K562 (cell line): Measurements from ENCODE around the gene DYNC1I1. TPM values are rescaled to one million over a fixed set of nuclear protein-coding genes. Genes with fewer than 3 reads are reported as not detected.

Experiments used
- ATAC-seq: fragments of 200-7000 bp; cut with Tn5 transposase; 3 replicates; pipeline ENCODE4 v1.9.1; 2020; ENCODE audit warnings: moderate library complexity
- BruUV-seq: library from RNA; stranded (reverse); fragments of 400-500 nt; replicated peaks from 2 replicates; lab custom pipeline; 2021; lab: Mats Ljungman, UMichigan
- CTCF ChIA-PET: fragments of 300-600 bp; formaldehyde crosslinking; extraction: SDS; loops from one replicate; lab custom pipeline; 2021; ENCODE audit warnings: low intra/inter-chr PET ratio; lab: Yijun Ruan, JAX
- POLR2A ChIA-PET: fragments of 300-600, 350-650 bp; sonication (Branson Sonifier 250); formaldehyde crosslinking; extraction: SDS; loops from one replicate; lab custom pipeline; 2021; ENCODE audit warnings: antibody characterized with exemption, inconsistent platforms; lab: Yijun Ruan, JAX
- DNase-seq, 4 experiments: peaks; one replicate each; pipeline versions ENCODE4 v3.0.0 to v3.0.0-alpha.2; 2011 to 2018; ENCODE audit warnings: low spot score in 3 of 4, mixed read lengths in 3 of 4; ENCODE audit errors: extremely low read depth in 1 of 4
- FAIRE-seq: peaks from 2 replicates; lab custom pipeline; 2011; peaks lifted over from hg19 to GRCh38; lab: Jason Lieb, UNC
- H2AFZ ChIP-seq: 2 replicates; pipeline ENCODE4 v1.6.0; 2011; ENCODE audit warnings: low read depth, low read length, control low read depth, inconsistent platforms
- H3K27ac ChIP-seq: fragments of 200-600 bp; 3 replicates; pipeline ENCODE4 v1.8.0; 2011; ENCODE audit warnings: low read depth, mild to moderate bottlenecking, control low read depth, inconsistent platforms, low read length, moderate library complexity, mixed read lengths; ENCODE audit errors: extremely low read depth
- H3K27me3 ChIP-seq, 2 experiments: fragments of 300-600 bp in 1 of 2; 2 replicates in 1 of 2; 3 replicates in 1 of 2; pipeline versions ENCODE4 v1.6.0 to v1.8.0; 2011; ENCODE audit warnings: inconsistent platforms in 2 of 2, low read length in 2 of 2, mild to moderate bottlenecking in 1 of 2, mixed read lengths in 1 of 2, moderate library complexity in 1 of 2; ENCODE audit not compliant: control insufficient read depth in 2 of 2, insufficient read depth in 2 of 2
- H3K36me3 ChIP-seq: fragments of 300-600 bp; 3 replicates; pipeline ENCODE4 v1.8.0; 2011; ENCODE audit warnings: mild to moderate bottlenecking, low read length, inconsistent platforms; ENCODE audit not compliant: control insufficient read depth, insufficient read depth
- H3K4me1 ChIP-seq, 2 experiments: fragments of 200-600 bp in 1 of 2; replicated peaks in 1 of 2; 2 replicates in 1 of 2; 3 replicates in 1 of 2; pipeline versions ENCODE4 v1.5.1 to v1.8.0; 2011; ENCODE audit warnings: inconsistent platforms in 2 of 2, low read length in 2 of 2, mild to moderate bottlenecking in 1 of 2, mixed read lengths in 1 of 2, moderate library complexity in 1 of 2; ENCODE audit not compliant: control insufficient read depth in 2 of 2, insufficient read depth in 2 of 2
- H3K4me2 ChIP-seq: 2 replicates; pipeline ENCODE4 v1.6.1; 2011; ENCODE audit warnings: low read length, control low read depth, inconsistent platforms, mixed read lengths; ENCODE audit not compliant: insufficient read depth
- H3K4me3 ChIP-seq: fragments of 200-600 bp; sonication (generic), shearing (Covaris generic); 2 replicates; pipeline ENCODE4 v1.5.1; 2016; ENCODE audit warnings: control low read depth, inconsistent platforms
- H3K79me2 ChIP-seq: fragments of 200-600 bp; 3 replicates; pipeline ENCODE4 v1.8.0; 2011; ENCODE audit warnings: low read length, inconsistent platforms; ENCODE audit not compliant: control insufficient read depth, insufficient read depth
- H3K9ac ChIP-seq, 2 experiments: 2 replicates each; pipeline versions ENCODE4 v1.6.0 to v1.6.1; 2011; ENCODE audit warnings: low read depth in 2 of 2, low read length in 2 of 2, control low read depth in 1 of 2, inconsistent platforms in 1 of 2, mild to moderate bottlenecking in 1 of 2, mixed read lengths in 1 of 2; ENCODE audit not compliant: insufficient read depth in 1 of 2
- H3K9me1 ChIP-seq: one replicate; pipeline ENCODE4 v1.6.0; 2011; ENCODE audit warnings: inconsistent platforms, mild to moderate bottlenecking, low read length, moderate library complexity; ENCODE audit not compliant: control insufficient read depth, insufficient read depth
- H3K9me3 ChIP-seq: replicated peaks from 2 replicates; pipeline ENCODE4 v1.5.1; 2011; ENCODE audit warnings: low read depth, low read length, inconsistent platforms; ENCODE audit not compliant: control insufficient read depth, insufficient read depth
- H4K20me1 ChIP-seq: replicated peaks from 2 replicates; pipeline ENCODE4 v1.6.1; 2011; ENCODE audit warnings: low read length, inconsistent platforms, mixed read lengths; ENCODE audit not compliant: control insufficient read depth, insufficient read depth
- DIDO1 ChIP-seq: fragments of 450-650 bp; IDR thresholded peaks from 2 replicates; pipeline ENCODE4 v1.6.1; 2016; ENCODE audit warnings: low read depth, missing biosample characterization, missing genetic modification characterization
- ELF1 ChIP-seq: fragments of 200-800 bp; sonication (Bioruptor generic); IDR thresholded peaks from 2 replicates; pipeline ENCODE4 v1.6.1; 2016; ENCODE audit warnings: missing genetic modification characterization, missing compliant biosample characterization
- GTF2F1 ChIP-seq: IDR thresholded peaks from 2 replicates; pipeline ENCODE4 v1.6.1; 2011; ENCODE audit warnings: low read depth, low read length, improper control_type of control experiment
- MAFF ChIP-seq: IDR thresholded peaks from 2 replicates; pipeline ENCODE4 v1.6.1; 2012; ENCODE audit warnings: low read length, improper control_type of control experiment
- TCF3 ChIP-seq: sonication (generic); formaldehyde crosslinking; IDR thresholded peaks from 2 replicates; pipeline ENCODE4 v1.4.0; 2020; ENCODE audit warnings: mild to moderate bottlenecking, missing genetic modification reagents
- U2AF2 ChIP-seq: fragments of 200-400 bp; formaldehyde crosslinking; optimal IDR thresholded peaks from 2 replicates; pipeline ENCODE3; 2017; ENCODE audit warnings: low read depth, mild to moderate bottlenecking, low read length
- WGBS: fragments of 100-300 bp; shearing (Covaris generic); methylation state at CpG from one replicate; pipeline ENCODE4 v1.1.6; 2016; ENCODE audit warnings: low coverage, mixed read lengths; ENCODE audit not compliant: insufficient coverage; ENCODE audit errors: missing lambda C conversion rate; 5-methylcytosine and 5-hydroxymethylcytosine counted together
- in situ Hi-C: fragments of 300-500 bp; cut with MboI; formaldehyde crosslinking; loops from 4 replicates; pipeline ENCODE4 v1.15.0; 2018; ENCODE audit warnings: inconsistent platforms, mixed read lengths
- intact Hi-C: fragments of 100-400 bp; cut with micrococcal nuclease; formaldehyde crosslinking; loops from 2 replicates; pipeline ENCODE4 v1.14.2; 2022
- polyA plus RNA-seq, 8 experiments: library from polyadenylated mRNA; depleted of rRNA in 4 of 8; stranded (reverse) in 5 of 8; unstranded in 3 of 8; fragments of >200 nt; fragmentation: Nextera tagmentation in 2 of 8; fragmentation: Illumina TruSeq in 1 of 8; extraction: Ambion mirVana in 2 of 8; extraction: Trizol in 1 of 8; gene quantifications; 2 replicates each; pipeline versions ENCODE4 v1.2.1 to v1.2.3, GENCODE V29; 2011 to 2014; ENCODE audit warnings: inconsistent platforms in 1 of 8, missing spikeins in 1 of 8
- total RNA-seq, 7 experiments: library from RNA; depleted of rRNA in 6 of 7; stranded (reverse); fragments of >200 nt in 6 of 7; fragmentation: Illumina TruSeq in 2 of 7; extraction: Trizol in 2 of 7; gene quantifications; 2 replicates each; pipeline versions ENCODE4 v1.2.1 to v1.2.3, GENCODE V29; 2011 to 2021; ENCODE audit warnings: low replicate concordance in 1 of 7
- TF ChIP-seq, protein P1 (sequence below): fragments of 450-650 bp; IDR thresholded peaks from 2 replicates; pipeline ENCODE4 v1.6.1; 2018; ENCODE audit not compliant: partially characterized antibody

The DYNC1I1 gene
- total and polyA plus RNA-seq, 9 of the 15 experiments (the other 6 are each of a cell fraction or from before 2014, with no cell fraction given) = 0.22 to 1.5 (median 0.44) TPM

DNA sequence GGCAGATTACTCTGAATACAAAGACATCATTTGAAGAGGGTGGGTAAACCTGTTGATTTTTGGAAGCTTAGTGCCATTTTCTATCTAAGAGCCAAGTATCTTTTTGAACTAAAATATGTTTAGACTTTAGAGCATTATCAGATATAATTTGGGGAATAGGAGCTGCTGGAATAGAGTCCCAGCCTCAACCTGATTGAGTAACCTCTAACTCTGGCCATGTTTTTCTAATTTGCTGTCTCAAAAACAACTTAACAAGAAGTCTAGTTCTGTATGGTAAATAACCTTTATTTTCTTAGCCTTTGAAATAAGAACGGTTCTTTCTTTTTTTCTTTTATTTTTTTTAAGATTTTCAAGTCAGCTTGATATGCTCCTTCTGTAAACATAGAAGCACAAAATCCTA, 224.5 kb downstream of the DYNC1I1 start:
- H3K4me3 ChIP-seq = no peak overlapping the region
- TF ChIP-seq ELF1 (tag) (no peak), MAFF (no peak), TCF3 (CRISPR knock-in tag) (no peak), U2AF2 (no peak), GTF2F1 (no peak), DIDO1 (tag) (no peak)
- TF ChIP-seq, protein P1, sequence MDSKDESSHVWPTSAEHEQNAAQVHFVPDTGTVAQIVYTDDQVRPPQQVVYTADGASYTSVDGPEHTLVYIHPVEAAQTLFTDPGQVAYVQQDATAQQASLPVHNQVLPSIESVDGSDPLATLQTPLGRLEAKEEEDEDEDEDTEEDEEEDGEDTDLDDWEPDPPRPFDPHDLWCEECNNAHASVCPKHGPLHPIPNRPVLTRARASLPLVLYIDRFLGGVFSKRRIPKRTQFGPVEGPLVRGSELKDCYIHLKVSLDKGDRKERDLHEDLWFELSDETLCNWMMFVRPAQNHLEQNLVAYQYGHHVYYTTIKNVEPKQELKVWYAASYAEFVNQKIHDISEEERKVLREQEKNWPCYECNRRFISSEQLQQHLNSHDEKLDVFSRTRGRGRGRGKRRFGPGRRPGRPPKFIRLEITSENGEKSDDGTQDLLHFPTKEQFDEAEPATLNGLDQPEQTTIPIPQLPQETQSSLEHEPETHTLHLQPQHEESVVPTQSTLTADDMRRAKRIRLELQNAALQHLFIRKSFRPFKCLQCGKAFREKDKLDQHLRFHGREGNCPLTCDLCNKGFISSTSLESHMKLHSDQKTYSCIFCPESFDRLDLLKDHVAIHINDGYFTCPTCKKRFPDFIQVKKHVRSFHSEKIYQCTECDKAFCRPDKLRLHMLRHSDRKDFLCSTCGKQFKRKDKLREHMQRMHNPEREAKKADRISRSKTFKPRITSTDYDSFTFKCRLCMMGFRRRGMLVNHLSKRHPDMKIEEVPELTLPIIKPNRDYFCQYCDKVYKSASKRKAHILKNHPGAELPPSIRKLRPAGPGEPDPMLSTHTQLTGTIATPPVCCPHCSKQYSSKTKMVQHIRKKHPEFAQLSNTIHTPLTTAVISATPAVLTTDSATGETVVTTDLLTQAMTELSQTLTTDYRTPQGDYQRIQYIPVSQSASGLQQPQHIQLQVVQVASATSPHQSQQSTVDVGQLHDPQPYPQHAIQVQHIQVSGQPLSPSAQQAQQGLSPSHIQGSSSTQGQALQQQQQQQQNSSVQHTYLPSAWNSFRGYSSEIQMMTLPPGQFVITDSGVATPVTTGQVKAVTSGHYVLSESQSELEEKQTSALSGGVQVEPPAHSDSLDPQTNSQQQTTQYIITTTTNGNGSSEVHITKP = no peak
- H3K27ac ChIP-seq = no peak overlapping the region
- FAIRE-seq = peak; percentile 32
- H3K9me1 ChIP-seq = no peaks in the 10 kb centered on the region
- ATAC-seq = no peak
- no peaks in the 10 kb centered on the region for H3K36me3 ChIP-seq
- no peak overlapping the region for H3K9ac ChIP-seq
- ChIA-PET POLR2A (no interaction called here), CTCF (no interaction called here)
- no TSS peak for BruUV-seq
- intact Hi-C loops (no loop called here), in situ Hi-C loops (no loop called here)
- no peak overlapping the region for H2AFZ ChIP-seq
- DNase-seq = no peak
- H3K79me2 ChIP-seq = no peaks in the 10 kb centered on the region
- H3K4me1 ChIP-seq = no peaks in the 10 kb centered on the region
- H3K9me3 ChIP-seq = no peaks in the 10 kb centered on the region
- H4K20me1 ChIP-seq = no peaks in the 10 kb centered on the region
- 0% methylated on average over 1 of the region's 1 CpG for WGBS
- no peaks in the 10 kb centered on the region; a peak in 1 of 5 replicates for H3K27me3 ChIP-seq
- H3K4me2 ChIP-seq = no peak overlapping the region
